ENCODE data around the gene CREB3L1. TPM values are rescaled to one million over a fixed set of nuclear protein-coding genes. Genes with fewer than 3 reads are reported as not detected.

Gene CREB3L1
- total RNA-seq, 1 donor from 2014 or later = 0.09 TPM

DNA sequence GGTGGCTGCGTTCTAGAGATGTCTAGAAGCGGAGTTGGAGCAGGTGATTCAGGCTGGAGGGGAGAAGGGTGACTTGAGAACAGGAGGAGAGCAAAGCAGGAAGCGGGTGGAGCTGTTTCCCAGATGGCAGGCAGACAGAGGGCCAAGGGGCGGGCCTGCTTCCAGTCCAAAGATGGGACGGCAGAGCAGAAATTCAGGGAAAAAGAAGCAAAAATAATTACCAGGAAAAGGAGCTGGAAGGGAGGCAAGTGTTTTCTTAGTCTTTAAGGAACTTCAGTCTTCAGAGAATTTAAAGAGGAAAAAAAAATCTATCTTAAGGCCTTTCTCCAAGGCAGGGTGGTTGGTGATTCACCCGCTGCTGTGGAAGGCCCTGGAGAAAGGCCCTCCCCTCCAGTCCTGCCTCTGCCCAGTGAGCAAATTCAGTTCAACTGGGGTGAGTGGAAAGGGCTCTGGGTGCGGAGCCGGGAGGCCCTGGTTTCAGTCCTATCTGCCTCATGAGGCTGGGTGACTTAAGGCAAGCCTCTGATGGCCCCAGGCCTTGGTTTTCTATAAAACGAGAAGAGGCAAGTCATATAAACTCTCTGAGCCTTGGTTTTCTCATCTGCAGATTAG, 4.5 kb upstream of the CREB3L1 start:
- Mint-ChIP-seq H3K36me3 (ENCODE audit: low read depth) (no peaks in the 10 kb centered on the region), H3K9me3 (no peaks in the 10 kb centered on the region), H3K4me1 (peaks cover 4% of the 10 kb centered on the region), H3K4me3 (no peak overlapping the region), H3K27me3 (peaks cover 18% of the 10 kb centered on the region), H3K27ac (peak overlapping the region; percentile 30)
- DNase-seq = no peak
- intact Hi-C loops (cut with micrococcal nuclease) = no loop called here

- H3K4me3 Mint-ChIP-seq = no peak overlapping the region
- H3K27me3 Mint-ChIP-seq = peaks cover 22% of the 10 kb centered on the region
- intact Hi-C loops (cut with micrococcal nuclease) = no loop called here
- DNase-seq = no peak
- peaks cover 4% of the 10 kb centered on the region for H3K4me1 Mint-ChIP-seq
- no peaks in the 10 kb centered on the region for H3K36me3 Mint-ChIP-seq (ENCODE audit: low read depth)
- no peaks in the 10 kb centered on the region for H3K9me3 Mint-ChIP-seq
- no peak overlapping the region for H3K27ac Mint-ChIP-seq
Measured at GRCh38 chr11:46273511-46274205, 3.8 kb upstream of the CREB3L1 start.

- Mint-ChIP-seq H3K27ac (no peak overlapping the region), H3K4me1 (peaks cover 4% of the 10 kb centered on the region), H3K4me3 (no peak overlapping the region), H3K27me3 (peaks cover 41% of the 10 kb centered on the region), H3K9me3 (no peaks in the 10 kb centered on the region), H3K36me3 (ENCODE audit: low read depth) (no peaks in the 10 kb centered on the region)
- intact Hi-C loops (cut with micrococcal nuclease) = no loop called here
- no peak for DNase-seq
Measured at GRCh38 chr11:46275964-46276641, 1.4 kb upstream of the CREB3L1 start.

DNA sequence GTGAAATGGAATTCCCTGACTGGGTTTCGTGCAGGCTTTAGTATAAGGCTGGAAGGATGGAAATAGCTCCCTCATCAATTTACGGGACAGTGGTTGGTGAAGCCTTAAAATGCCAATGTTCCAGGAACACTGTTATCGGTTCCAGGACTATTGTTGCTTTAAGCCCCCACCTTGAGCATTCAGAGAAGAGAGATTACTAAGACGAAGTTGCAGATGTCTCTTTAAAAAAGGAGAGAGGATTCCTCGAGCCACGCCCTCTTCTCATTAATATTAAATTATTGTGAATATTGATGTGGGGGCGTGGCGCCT, 195 bp upstream of the CREB3L1 start:
- no peak for DNase-seq
- H3K27me3 Mint-ChIP-seq = peaks cover 49% of the 10 kb centered on the region
- H3K9me3 Mint-ChIP-seq = no peaks in the 10 kb centered on the region
- H3K4me1 Mint-ChIP-seq = peaks cover 4% of the 10 kb centered on the region
- H3K4me3 Mint-ChIP-seq = no peak overlapping the region
- no peaks in the 10 kb centered on the region for H3K36me3 Mint-ChIP-seq (ENCODE audit: low read depth)
- intact Hi-C loops (cut with micrococcal nuclease) = no loop called here
- no peak overlapping the region for H3K27ac Mint-ChIP-seq

DNA sequence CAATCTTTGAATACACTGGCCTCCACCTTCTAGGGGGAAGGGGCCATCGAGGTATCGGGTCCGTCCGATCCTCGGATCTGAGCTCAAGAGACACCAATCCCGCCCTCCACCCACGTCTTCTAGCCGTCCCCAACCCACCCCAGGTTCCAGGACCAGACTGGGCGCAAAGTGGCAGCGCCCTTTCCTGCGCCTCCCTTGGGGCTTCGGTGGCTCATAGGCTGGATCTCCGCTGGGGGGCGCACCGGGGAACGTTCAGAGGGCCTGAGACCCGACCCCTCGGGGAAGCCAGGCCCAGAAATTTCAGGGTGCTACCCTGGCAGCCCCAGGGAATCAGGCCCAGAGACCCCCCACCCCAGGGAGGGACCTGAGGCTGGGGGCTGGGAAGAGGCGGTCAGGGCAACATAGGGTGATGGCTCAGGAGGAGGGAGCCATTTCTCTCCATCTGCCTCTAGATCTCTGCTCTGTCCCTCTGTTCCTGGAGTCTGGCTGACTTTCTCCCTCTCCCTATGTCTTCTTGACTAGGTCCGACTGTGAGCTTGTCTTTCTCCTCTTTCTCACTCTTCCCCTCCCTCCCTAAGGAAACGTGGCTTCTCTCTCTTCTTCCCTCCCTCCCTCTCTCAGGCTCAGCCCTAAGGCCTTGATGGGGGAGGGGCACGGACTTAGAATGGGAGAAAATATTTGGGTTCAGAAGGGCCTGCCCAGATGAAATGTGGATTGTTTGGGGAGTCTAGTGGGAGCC, 1.1 kb downstream of the CREB3L1 start:
- intact Hi-C loops (cut with micrococcal nuclease) = no loop called here
- H3K4me3 Mint-ChIP-seq = no peak overlapping the region
- peak; percentile 68 for DNase-seq
- no peaks in the 10 kb centered on the region for H3K9me3 Mint-ChIP-seq
- no peak overlapping the region for H3K27ac Mint-ChIP-seq
- no peaks in the 10 kb centered on the region for H3K36me3 Mint-ChIP-seq (ENCODE audit: low read depth)
- H3K4me1 Mint-ChIP-seq = no peaks in the 10 kb centered on the region
- peaks cover 58% of the 10 kb centered on the region for H3K27me3 Mint-ChIP-seq

DNA sequence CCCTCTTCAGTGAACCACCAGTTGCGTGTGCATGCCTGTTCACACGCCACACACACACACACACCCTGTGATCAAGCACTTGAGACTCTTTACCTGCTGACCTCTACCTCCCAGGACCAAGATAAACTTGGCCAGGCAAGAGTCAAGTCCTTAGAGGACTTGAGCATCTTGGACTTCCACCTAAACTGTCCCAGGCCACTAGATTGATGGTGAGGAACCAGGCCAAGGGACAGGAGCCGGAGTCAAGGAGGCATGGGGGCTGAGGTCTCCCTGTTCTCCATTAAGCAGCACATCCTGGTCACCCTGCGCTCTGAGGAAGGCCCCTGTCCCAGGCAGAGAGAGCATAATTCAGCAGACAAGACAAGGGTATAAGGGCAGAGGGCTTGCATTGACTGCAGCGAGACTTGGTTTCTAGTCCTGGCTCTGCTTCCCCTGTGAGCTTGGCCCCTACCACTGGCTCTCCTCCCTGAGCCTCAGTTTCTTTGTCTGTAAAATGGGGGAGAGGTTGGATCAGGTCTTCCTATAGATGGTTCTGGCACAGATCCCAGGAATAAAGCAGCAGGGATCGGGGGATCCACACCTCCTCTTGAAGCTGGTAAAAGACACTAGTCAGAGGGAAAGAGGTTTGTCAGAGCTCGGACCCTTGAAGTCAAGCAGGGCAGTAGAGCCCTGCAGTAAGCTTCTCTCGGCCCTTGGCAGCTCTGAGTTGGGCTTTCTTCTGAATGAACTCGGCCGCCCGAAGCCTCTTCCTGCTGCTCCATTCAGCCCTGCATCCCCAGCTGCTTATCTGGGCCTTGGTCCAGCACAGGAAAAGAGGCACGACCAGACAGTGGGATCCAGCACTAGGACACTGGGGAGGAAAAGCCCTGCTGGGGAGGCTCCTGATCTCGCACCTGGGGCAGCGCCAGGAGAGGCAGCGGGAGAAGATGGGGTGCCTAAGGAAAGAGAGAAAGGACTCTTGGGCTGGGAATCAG, 2.0 kb downstream of the CREB3L1 start:
- Mint-ChIP-seq H3K4me3 (no peak overlapping the region), H3K4me1 (no peaks in the 10 kb centered on the region), H3K27ac (no peak overlapping the region), H3K9me3 (no peaks in the 10 kb centered on the region), H3K36me3 (ENCODE audit: low read depth) (no peaks in the 10 kb centered on the region), H3K27me3 (peaks cover 63% of the 10 kb centered on the region)
- intact Hi-C loops (cut with micrococcal nuclease) = no loop called here
- no peak for DNase-seq

- no peak for DNase-seq
- H3K27me3 Mint-ChIP-seq = peaks cover 67% of the 10 kb centered on the region
- no peaks in the 10 kb centered on the region for H3K36me3 Mint-ChIP-seq (ENCODE audit: low read depth)
- H3K4me1 Mint-ChIP-seq = no peaks in the 10 kb centered on the region
- no peaks in the 10 kb centered on the region for H3K9me3 Mint-ChIP-seq
- H3K27ac Mint-ChIP-seq = no peak overlapping the region
- intact Hi-C loops (cut with micrococcal nuclease) = no loop called here
- no peak overlapping the region for H3K4me3 Mint-ChIP-seq
Measured at GRCh38 chr11:46280706-46281105, 3.2 kb downstream of the CREB3L1 start.

DNA sequence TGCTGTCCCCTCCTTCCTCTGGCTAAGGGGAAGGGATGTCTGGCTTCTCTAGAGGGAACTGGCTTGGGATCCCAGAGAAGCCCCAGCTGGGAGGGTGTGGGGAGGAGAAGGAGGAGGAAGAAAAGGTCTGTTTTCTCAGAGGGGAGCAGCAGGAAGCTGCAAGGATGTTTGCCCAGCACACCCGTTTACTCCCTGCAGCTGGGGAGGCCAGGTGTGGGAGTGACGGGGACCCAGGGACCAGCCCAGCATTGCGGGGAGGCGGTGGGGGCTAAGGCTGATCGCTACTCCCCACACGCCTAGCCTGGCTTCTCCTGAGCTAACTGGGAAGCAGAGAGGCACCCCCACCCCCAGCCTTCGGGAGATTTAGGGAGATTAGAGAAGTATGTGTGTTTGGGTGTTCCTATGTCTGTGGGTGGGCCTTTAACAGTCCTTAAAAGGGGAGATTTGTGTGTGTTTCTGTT, 3.9 kb downstream of the CREB3L1 start:
- no peak for DNase-seq
- Mint-ChIP-seq H3K36me3 (ENCODE audit: low read depth) (no peaks in the 10 kb centered on the region), H3K9me3 (no peaks in the 10 kb centered on the region), H3K27ac (no peak overlapping the region), H3K27me3 (peaks cover 67% of the 10 kb centered on the region), H3K4me1 (no peaks in the 10 kb centered on the region), H3K4me3 (no peak overlapping the region)
- intact Hi-C loops (cut with micrococcal nuclease) = no loop called here

DNA sequence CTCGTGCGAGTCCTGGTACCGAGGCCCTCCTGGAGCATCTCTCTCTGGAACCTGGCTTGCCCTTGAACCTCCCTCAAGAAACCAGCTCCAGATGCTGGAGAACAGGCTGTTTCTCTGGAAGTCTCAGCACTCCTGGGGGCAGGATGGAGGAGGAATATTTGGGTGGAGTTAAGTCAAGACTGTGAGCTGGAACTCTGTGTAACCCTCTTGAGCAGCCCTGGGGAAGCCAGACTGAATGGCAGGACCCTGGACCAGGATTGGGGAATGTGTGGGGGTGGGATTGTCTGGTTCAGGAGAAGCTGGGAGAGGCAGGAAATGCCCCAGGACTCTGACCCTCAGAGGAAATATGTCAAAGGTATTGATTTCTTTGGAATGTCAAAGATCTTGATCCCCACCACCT, 7.7 kb downstream of the CREB3L1 start:
- intact Hi-C loops (cut with micrococcal nuclease) = no loop called here
- Mint-ChIP-seq H3K27ac (no peak overlapping the region), H3K27me3 (peaks cover 48% of the 10 kb centered on the region), H3K9me3 (no peaks in the 10 kb centered on the region), H3K36me3 (ENCODE audit: low read depth) (no peaks in the 10 kb centered on the region), H3K4me1 (no peaks in the 10 kb centered on the region), H3K4me3 (no peak overlapping the region)
- no peak for DNase-seq

DNA sequence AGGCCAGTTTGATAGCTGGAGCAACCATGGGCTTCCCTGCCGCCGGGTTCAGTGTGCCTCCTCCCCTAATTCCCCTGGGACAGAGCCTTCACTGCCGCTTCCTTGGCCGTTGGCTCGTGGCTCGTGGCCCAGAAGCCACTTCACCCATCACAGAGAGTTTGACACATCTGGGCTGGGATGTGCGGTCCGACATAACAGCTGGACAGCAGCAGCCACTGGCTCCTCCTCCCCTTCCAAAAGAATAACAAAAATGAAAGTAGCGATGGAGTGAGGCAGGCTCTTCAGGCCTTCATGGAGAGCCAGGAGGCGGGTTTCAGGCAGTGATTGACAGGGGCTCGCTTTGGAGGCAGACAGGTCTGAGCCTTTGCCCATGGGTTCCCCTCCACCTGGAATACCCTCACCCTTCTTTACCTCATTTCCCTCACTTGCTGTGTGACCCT, 8.2 kb downstream of the CREB3L1 start:
- intact Hi-C loops (cut with micrococcal nuclease) = no loop called here
- Mint-ChIP-seq H3K4me1 (no peaks in the 10 kb centered on the region), H3K27me3 (peaks cover 45% of the 10 kb centered on the region), H3K4me3 (no peak overlapping the region), H3K9me3 (no peaks in the 10 kb centered on the region), H3K27ac (no peak overlapping the region), H3K36me3 (ENCODE audit: low read depth) (no peaks in the 10 kb centered on the region)
- DNase-seq = no peak

DNA sequence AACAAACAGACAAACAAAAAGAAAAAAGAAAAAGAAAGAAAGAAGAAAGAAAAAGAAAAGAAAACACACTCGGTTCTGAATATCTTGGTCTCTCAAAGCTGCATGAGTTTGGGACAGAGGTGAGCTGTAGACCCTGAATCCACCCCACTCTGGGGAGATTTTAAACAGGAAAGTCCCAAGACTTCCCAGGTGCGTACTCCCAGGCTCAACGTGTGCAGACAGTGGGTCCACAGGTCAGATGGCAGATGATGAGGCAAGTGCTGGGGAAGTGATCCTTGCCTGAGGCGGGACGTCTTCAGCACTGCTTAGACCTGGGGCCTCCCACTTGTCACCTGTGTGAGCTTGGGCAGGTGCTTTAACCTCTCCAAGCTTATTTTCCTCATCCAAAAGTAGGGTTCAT, 9.3 kb downstream of the CREB3L1 start:
- no peak for DNase-seq
- intact Hi-C loops (cut with micrococcal nuclease) = no loop called here
- Mint-ChIP-seq H3K36me3 (ENCODE audit: low read depth) (no peaks in the 10 kb centered on the region), H3K9me3 (no peaks in the 10 kb centered on the region), H3K4me3 (no peak overlapping the region), H3K27me3 (peaks cover 37% of the 10 kb centered on the region), H3K4me1 (no peaks in the 10 kb centered on the region), H3K27ac (no peak overlapping the region)

DNA sequence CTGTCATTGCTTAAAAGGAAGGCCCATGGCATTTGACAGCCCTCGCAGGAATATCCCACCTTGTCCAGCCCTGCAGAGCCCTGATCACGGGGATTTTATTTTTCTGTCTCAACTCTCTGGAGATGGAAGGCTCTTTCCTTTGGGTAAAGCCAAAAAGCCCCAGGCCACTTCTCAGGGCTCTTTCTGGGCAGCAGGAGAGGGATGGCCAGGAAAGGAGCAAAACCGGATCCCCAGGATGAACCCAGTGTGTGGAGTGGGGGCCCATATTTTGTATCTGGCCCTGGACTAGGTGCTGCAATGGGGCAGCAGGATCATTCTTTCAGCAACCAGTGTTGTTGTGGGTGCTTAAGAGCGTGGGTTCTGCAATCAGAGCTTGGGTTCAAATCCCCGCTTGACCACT, 11.0 kb downstream of the CREB3L1 start:
- H3K36me3 Mint-ChIP-seq (ENCODE audit: low read depth) = no peaks in the 10 kb centered on the region
- H3K27ac Mint-ChIP-seq = no peak overlapping the region
- no peak overlapping the region for H3K4me3 Mint-ChIP-seq
- H3K27me3 Mint-ChIP-seq = peaks cover 31% of the 10 kb centered on the region
- intact Hi-C loops (cut with micrococcal nuclease) = no loop called here
- H3K4me1 Mint-ChIP-seq = no peaks in the 10 kb centered on the region
- DNase-seq = no peak
- no peaks in the 10 kb centered on the region for H3K9me3 Mint-ChIP-seq

DNA sequence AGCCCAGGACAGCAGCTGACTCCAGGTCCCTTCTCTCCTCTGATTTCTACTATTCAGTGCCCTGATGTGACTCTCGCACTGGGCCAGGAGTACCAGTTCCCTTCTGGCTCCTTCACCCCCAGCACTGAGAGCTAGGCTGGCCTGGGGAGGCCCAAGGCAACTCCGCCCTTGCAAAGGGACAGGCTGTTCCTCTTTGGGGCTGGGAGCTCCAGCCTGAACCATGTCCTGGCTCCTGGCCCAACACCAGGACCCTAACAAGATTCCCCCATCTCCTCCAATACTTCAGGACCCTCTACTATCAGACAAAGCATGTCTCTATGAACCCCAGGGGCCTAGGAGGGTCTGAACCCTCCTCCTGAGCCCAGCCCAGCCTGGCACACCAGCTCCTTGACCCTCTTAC, 12.5 kb downstream of the CREB3L1 start:
- Mint-ChIP-seq H3K27ac (no peak overlapping the region), H3K4me1 (no peaks in the 10 kb centered on the region), H3K27me3 (peaks cover 32% of the 10 kb centered on the region), H3K4me3 (no peak overlapping the region), H3K36me3 (ENCODE audit: low read depth) (no peaks in the 10 kb centered on the region), H3K9me3 (no peaks in the 10 kb centered on the region)
- intact Hi-C loops (cut with micrococcal nuclease) = no loop called here
- DNase-seq = no peak

Measured in activated CD4-positive, alpha-beta T cell treated with anti-CD3 and anti-CD28 coated beads, Interleukin-2, amount 10 ng/mL, durations not matched to agents 24 days and 14 days (primary cell).